ENCODE results near the gene KRTAP10-2. TPM values are rescaled to one million over a fixed set of nuclear protein-coding genes. Genes with fewer than 3 reads are reported as not detected.
"Not testable (repeated sequence)": the region's sequence is repeated elsewhere in the genome, so short reads cannot be mapped to it uniquely, and the experiment has no call there.

KRTAP10-2 gene
- polyA plus RNA-seq, 1 donor (not counting 4 experiments of a cell fraction or from before 2014, with no cell fraction given): not detected

- FAIRE-seq: no peak
- Histone ChIP-seq H3K79me2 (ENCODE audit: control insufficient read depth, insufficient read depth, low read length) (no peaks in the 10 kb centered on the region), H3K9ac (ENCODE audit: control insufficient read depth, extremely low read depth, insufficient read depth, low read length) (no peak overlapping the region), H3K4me3 (ENCODE audit: control insufficient read depth in 2 of 3, extremely low read depth in 1 of 3, insufficient read depth in 2 of 3, low read depth in 1 of 3, low read length in 3 of 3) (no peak overlapping the region), H3K36me3 (ENCODE audit: control insufficient read depth in 2 of 2, extremely low read depth in 1 of 2, insufficient read depth in 2 of 2, low read length in 2 of 2) (no peaks in the 10 kb centered on the region), H3K4me2 (ENCODE audit: control insufficient read depth, extremely low read depth, insufficient read depth, low read depth, low read length) (no peak overlapping the region), H3K9me3 (ENCODE audit: control insufficient read depth, low read depth, low read length) (no peaks in the 10 kb centered on the region), H3K4me1 (ENCODE audit: control insufficient read depth, extremely low read depth, insufficient read depth, low read length) (no peaks in the 10 kb centered on the region), H3K27ac (ENCODE audit: control insufficient read depth, insufficient read depth, low read length) (no peak overlapping the region), H4K20me1 (ENCODE audit: control insufficient read depth, extremely low read depth, insufficient read depth, low read length) (no peaks in the 10 kb centered on the region), H3K9me1 (ENCODE audit: control insufficient read depth, extremely low read depth, insufficient read depth, low read length) (no peaks in the 10 kb centered on the region), H3K27me3 (ENCODE audit: control insufficient read depth, extremely low read depth, insufficient read depth, low read length) (no peaks in the 10 kb centered on the region), H2AFZ (ENCODE audit: control insufficient read depth, low read length) (no peak overlapping the region)
- dilution Hi-C loops (cut with MboI; ENCODE audit: extremely low pct_ligation_motif_present, low sequenced_read_pairs): no loop called here
- TF ChIP-seq EZH2 (IDR thresholded peaks at IDR 0.05; ENCODE audit: low read length): no peak
- TF ChIP-seq, protein P1, sequence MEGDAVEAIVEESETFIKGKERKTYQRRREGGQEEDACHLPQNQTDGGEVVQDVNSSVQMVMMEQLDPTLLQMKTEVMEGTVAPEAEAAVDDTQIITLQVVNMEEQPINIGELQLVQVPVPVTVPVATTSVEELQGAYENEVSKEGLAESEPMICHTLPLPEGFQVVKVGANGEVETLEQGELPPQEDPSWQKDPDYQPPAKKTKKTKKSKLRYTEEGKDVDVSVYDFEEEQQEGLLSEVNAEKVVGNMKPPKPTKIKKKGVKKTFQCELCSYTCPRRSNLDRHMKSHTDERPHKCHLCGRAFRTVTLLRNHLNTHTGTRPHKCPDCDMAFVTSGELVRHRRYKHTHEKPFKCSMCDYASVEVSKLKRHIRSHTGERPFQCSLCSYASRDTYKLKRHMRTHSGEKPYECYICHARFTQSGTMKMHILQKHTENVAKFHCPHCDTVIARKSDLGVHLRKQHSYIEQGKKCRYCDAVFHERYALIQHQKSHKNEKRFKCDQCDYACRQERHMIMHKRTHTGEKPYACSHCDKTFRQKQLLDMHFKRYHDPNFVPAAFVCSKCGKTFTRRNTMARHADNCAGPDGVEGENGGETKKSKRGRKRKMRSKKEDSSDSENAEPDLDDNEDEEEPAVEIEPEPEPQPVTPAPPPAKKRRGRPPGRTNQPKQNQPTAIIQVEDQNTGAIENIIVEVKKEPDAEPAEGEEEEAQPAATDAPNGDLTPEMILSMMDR (optimal IDR thresholded peaks at IDR 0.05 in 1 of 3, IDR thresholded peaks at IDR 0.05 in 1 of 3, conservative IDR thresholded peaks at IDR 0.05 in 1 of 3; ENCODE audit: extremely low read depth in 1 of 3, insufficient read depth in 2 of 3, low read length in 3 of 3): no peak
- no peak for DNase-seq (ENCODE audit: low read depth, low spot score)
These were observed 47.4 kb downstream of the KRTAP10-2 start for GRCh38 chr21:44503901-44504399.

DNA sequence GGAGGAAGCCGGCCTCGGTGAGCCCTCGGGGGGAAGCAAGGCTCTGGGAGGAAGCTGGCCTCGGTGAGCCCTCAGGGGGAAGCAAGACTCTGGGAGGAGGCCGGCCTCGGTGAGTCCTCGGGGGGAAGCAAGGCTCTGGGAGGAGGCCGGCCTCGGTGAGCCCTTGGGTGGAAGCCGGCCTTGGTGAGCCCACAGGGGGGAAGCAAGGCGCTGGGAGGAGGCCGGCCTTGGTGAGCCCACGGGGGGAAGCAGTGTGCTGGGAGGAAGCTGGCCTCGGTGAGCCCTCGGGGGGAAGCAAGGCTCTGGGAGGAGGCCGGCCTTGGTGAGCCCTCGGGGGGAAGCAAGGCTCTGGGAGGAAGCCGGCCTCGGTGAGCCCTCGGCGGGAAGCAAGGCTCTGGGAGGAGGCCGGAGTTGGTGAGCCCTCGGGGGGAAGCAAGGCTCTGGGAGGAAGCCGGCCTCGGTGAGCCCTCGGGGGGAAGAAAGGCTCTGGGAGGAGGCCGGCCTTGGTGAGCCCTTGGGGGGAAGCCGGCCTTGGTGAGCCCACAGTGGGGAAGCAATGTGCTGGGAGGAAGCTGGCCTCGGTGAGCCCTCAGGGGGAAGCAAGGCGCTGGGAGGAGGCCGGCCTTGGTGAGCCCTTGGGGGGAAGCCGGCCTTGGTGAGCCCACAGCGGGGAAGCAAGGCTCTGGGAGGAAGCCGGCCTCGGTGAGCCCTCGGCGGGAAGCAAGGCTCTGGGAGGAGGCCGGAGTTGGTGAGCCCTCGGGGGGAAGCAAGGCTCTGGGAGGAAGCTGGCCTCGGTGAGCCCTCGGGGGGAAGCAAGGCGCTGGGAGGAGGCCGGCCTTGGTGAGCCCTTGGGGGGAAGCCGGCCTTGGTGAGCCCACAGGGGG lies 48.1 kb downstream of the KRTAP10-2 start:
- H3K36me3 ChIP-seq (ENCODE audit: control insufficient read depth in 2 of 2, extremely low read depth in 1 of 2, insufficient read depth in 2 of 2, low read length in 2 of 2); H3K4me3 ChIP-seq (ENCODE audit: control insufficient read depth in 2 of 3, extremely low read depth in 1 of 3, insufficient read depth in 2 of 3, low read depth in 1 of 3, low read length in 3 of 3); H3K9me3 ChIP-seq (ENCODE audit: control insufficient read depth, low read depth, low read length); H3K9me1 ChIP-seq (ENCODE audit: control insufficient read depth, extremely low read depth, insufficient read depth, low read length); H3K27ac ChIP-seq (ENCODE audit: control insufficient read depth, insufficient read depth, low read length); FAIRE-seq; H3K9ac ChIP-seq (ENCODE audit: control insufficient read depth, extremely low read depth, insufficient read depth, low read length); H4K20me1 ChIP-seq (ENCODE audit: control insufficient read depth, extremely low read depth, insufficient read depth, low read length); dilution Hi-C loops (cut with MboI; ENCODE audit: extremely low pct_ligation_motif_present, low sequenced_read_pairs); DNase-seq (ENCODE audit: low read depth, low spot score); H3K4me1 ChIP-seq (ENCODE audit: control insufficient read depth, extremely low read depth, insufficient read depth, low read length); H3K27me3 ChIP-seq (ENCODE audit: control insufficient read depth, extremely low read depth, insufficient read depth, low read length); H3K79me2 ChIP-seq (ENCODE audit: control insufficient read depth, insufficient read depth, low read length); H2AFZ ChIP-seq (ENCODE audit: control insufficient read depth, low read length); H3K4me2 ChIP-seq (ENCODE audit: control insufficient read depth, extremely low read depth, insufficient read depth, low read depth, low read length): not testable (repeated sequence)
